ENCODE data around the gene FKBP4. TPM values are rescaled to one million over a fixed set of nuclear protein-coding genes. Genes with fewer than 3 reads are reported as not detected.

FKBP4 gene
- total and polyA plus RNA-seq, 2 donors, result 23.8 to 50.5 TPM

GRCh38 chr12:2772370-2772769 is 22.4 kb upstream of the FKBP4 start:
- DNase-seq (ENCODE audit: low read depth in 6 of 9, low spot score in 9 of 9), result no peak
- Histone ChIP-seq H3K36me3 (ENCODE audit: control insufficient read depth in 2 of 2, insufficient read depth in 2 of 2, low read length in 1 of 2) (no peaks in the 10 kb centered on the region), H3K9me3 (ENCODE audit: control insufficient read depth in 2 of 2, insufficient read depth in 1 of 2, low read length in 1 of 2) (peaks cover 0 to 20% of the 10 kb centered on the region in 2 donors), H3K27me3 (ENCODE audit: control insufficient read depth in 2 of 2, insufficient read depth in 1 of 2, low read length in 1 of 2) (no peaks in the 10 kb centered on the region), H3K4me3 (ENCODE audit: low read length in 2 of 2) (no peak overlapping the region), H3K4me1 (ENCODE audit: control insufficient read depth in 2 of 2, insufficient read depth in 2 of 2, low read length in 2 of 2) (no peaks in the 10 kb centered on the region), H3K27ac (ENCODE audit: low read depth in 1 of 2, low read length in 1 of 2) (no peak overlapping the region)
- WGBS, result 87% methylated on average over 4 of the region's 4 CpGs

GRCh38 chr12:2773199-2773875 is 21.4 kb upstream of the FKBP4 start:
- Histone ChIP-seq H3K4me1 (ENCODE audit: control insufficient read depth in 2 of 2, insufficient read depth in 2 of 2, low read length in 2 of 2) (no peaks in the 10 kb centered on the region), H3K9me3 (ENCODE audit: control insufficient read depth in 2 of 2, insufficient read depth in 1 of 2, low read length in 1 of 2) (peaks cover 0 to 11% of the 10 kb centered on the region in 2 donors), H3K4me3 (ENCODE audit: low read length in 2 of 2) (no peak overlapping the region), H3K27ac (ENCODE audit: low read depth in 1 of 2, low read length in 1 of 2) (no peak overlapping the region), H3K27me3 (ENCODE audit: control insufficient read depth in 2 of 2, insufficient read depth in 1 of 2, low read length in 1 of 2) (no peaks in the 10 kb centered on the region), H3K36me3 (ENCODE audit: control insufficient read depth in 2 of 2, insufficient read depth in 2 of 2, low read length in 1 of 2) (no peaks in the 10 kb centered on the region)
- WGBS, result 94% methylated on average over 19 of the region's 19 CpGs
- no peak for DNase-seq (ENCODE audit: low read depth in 6 of 9, low spot score in 9 of 9)

- Histone ChIP-seq H3K27ac (ENCODE audit: low read depth in 1 of 2, low read length in 1 of 2) (no peak overlapping the region), H3K9me3 (ENCODE audit: control insufficient read depth in 2 of 2, insufficient read depth in 1 of 2, low read length in 1 of 2) (no peaks in the 10 kb centered on the region), H3K4me1 (ENCODE audit: control insufficient read depth in 2 of 2, insufficient read depth in 2 of 2, low read length in 2 of 2) (no peaks in the 10 kb centered on the region), H3K36me3 (ENCODE audit: control insufficient read depth in 2 of 2, insufficient read depth in 2 of 2, low read length in 1 of 2) (no peaks in the 10 kb centered on the region), H3K27me3 (ENCODE audit: control insufficient read depth in 2 of 2, insufficient read depth in 1 of 2, low read length in 1 of 2) (no peaks in the 10 kb centered on the region), H3K4me3 (ENCODE audit: low read length in 2 of 2) (no peak overlapping the region)
- 97% methylated on average over 8 of the region's 8 CpGs for WGBS
- no peak for DNase-seq (ENCODE audit: low read depth in 6 of 9, low spot score in 9 of 9)
These were observed 19.3 kb upstream of the FKBP4 start for GRCh38 chr12:2775431-2775830.

GRCh38 chr12:2776129-2776806 is 18.5 kb upstream of the FKBP4 start:
- no peaks in the 10 kb centered on the region for H3K9me3 ChIP-seq (ENCODE audit: control insufficient read depth in 2 of 2, insufficient read depth in 1 of 2, low read length in 1 of 2)
- 95% methylated on average over 20 of the region's 20 CpGs for WGBS
- no peaks in the 10 kb centered on the region for H3K36me3 ChIP-seq (ENCODE audit: control insufficient read depth in 2 of 2, insufficient read depth in 2 of 2, low read length in 1 of 2)
- no peaks in the 10 kb centered on the region for H3K27me3 ChIP-seq (ENCODE audit: control insufficient read depth in 2 of 2, insufficient read depth in 1 of 2, low read length in 1 of 2)
- H3K4me3 ChIP-seq (ENCODE audit: low read length in 2 of 2), result no peak overlapping the region
- DNase-seq (ENCODE audit: low read depth in 6 of 9, low spot score in 9 of 9), result no peak
- no peaks in the 10 kb centered on the region for H3K4me1 ChIP-seq (ENCODE audit: control insufficient read depth in 2 of 2, insufficient read depth in 2 of 2, low read length in 2 of 2)
- no peak overlapping the region for H3K27ac ChIP-seq (ENCODE audit: low read depth in 1 of 2, low read length in 1 of 2)

GRCh38 chr12:2779281-2779680 is 15.5 kb upstream of the FKBP4 start:
- DNase-seq (ENCODE audit: low read depth in 6 of 9, low spot score in 9 of 9), result no peak
- Histone ChIP-seq H3K27me3 (ENCODE audit: control insufficient read depth in 2 of 2, insufficient read depth in 1 of 2, low read length in 1 of 2) (peaks cover 0 to 11% of the 10 kb centered on the region in 2 donors), H3K4me3 (ENCODE audit: low read length in 2 of 2) (no peak overlapping the region), H3K4me1 (ENCODE audit: control insufficient read depth in 2 of 2, insufficient read depth in 2 of 2, low read length in 2 of 2) (peaks cover 0 to 7% of the 10 kb centered on the region in 2 donors), H3K36me3 (ENCODE audit: control insufficient read depth in 2 of 2, insufficient read depth in 2 of 2, low read length in 1 of 2) (no peaks in the 10 kb centered on the region), H3K9me3 (ENCODE audit: control insufficient read depth in 2 of 2, insufficient read depth in 1 of 2, low read length in 1 of 2) (no peaks in the 10 kb centered on the region), H3K27ac (ENCODE audit: low read depth in 1 of 2, low read length in 1 of 2) (no peak overlapping the region)
- WGBS, result 89% methylated on average over 4 of the region's 4 CpGs

GRCh38 chr12:2783936-2784600 is 10.7 kb upstream of the FKBP4 start:
- H3K4me3 ChIP-seq (ENCODE audit: low read length in 2 of 2), result peak overlapping the region in 1 of 2 donors; percentile 35
- DNase-seq (ENCODE audit: low read depth in 6 of 9, low spot score in 9 of 9), result peak in 4 of 9 donors; percentile 41 to 65 (median 56)
- WGBS, result 18% methylated on average over 25 of the region's 25 CpGs

GRCh38 chr12:2785017-2785416 is 9.8 kb upstream of the FKBP4 start:
- DNase-seq (ENCODE audit: low read depth in 6 of 9, low spot score in 9 of 9), result no peak
- Histone ChIP-seq H3K9me3 (ENCODE audit: control insufficient read depth in 2 of 2, insufficient read depth in 1 of 2, low read length in 1 of 2) (no peaks in the 10 kb centered on the region), H3K4me3 (ENCODE audit: low read length in 2 of 2) (no peak overlapping the region), H3K36me3 (ENCODE audit: control insufficient read depth in 2 of 2, insufficient read depth in 2 of 2, low read length in 1 of 2) (no peaks in the 10 kb centered on the region), H3K27ac (ENCODE audit: low read depth in 1 of 2, low read length in 1 of 2) (no peak overlapping the region), H3K27me3 (ENCODE audit: control insufficient read depth in 2 of 2, insufficient read depth in 1 of 2, low read length in 1 of 2) (peaks cover 0 to 11% of the 10 kb centered on the region in 2 donors), H3K4me1 (ENCODE audit: control insufficient read depth in 2 of 2, insufficient read depth in 2 of 2, low read length in 2 of 2) (peaks cover 0 to 7% of the 10 kb centered on the region in 2 donors)
- 90% methylated on average over 5 of the region's 5 CpGs for WGBS

More at GRCh38 chr12:2783936-2784600, 10.7 kb upstream of the FKBP4 start:
- Histone ChIP-seq H3K4me1 (ENCODE audit: control insufficient read depth in 2 of 2, insufficient read depth in 2 of 2, low read length in 2 of 2) (peaks cover 0 to 7% of the 10 kb centered on the region in 2 donors), H3K27ac (ENCODE audit: low read depth in 1 of 2, low read length in 1 of 2) (no peak overlapping the region), H3K27me3 (ENCODE audit: control insufficient read depth in 2 of 2, insufficient read depth in 1 of 2, low read length in 1 of 2) (peaks cover 0 to 11% of the 10 kb centered on the region in 2 donors), H3K36me3 (ENCODE audit: control insufficient read depth in 2 of 2, insufficient read depth in 2 of 2, low read length in 1 of 2) (no peaks in the 10 kb centered on the region), H3K9me3 (ENCODE audit: control insufficient read depth in 2 of 2, insufficient read depth in 1 of 2, low read length in 1 of 2) (no peaks in the 10 kb centered on the region)

GRCh38 chr12:2791089-2791488 is 3.7 kb upstream of the FKBP4 start:
- H3K4me3 ChIP-seq (ENCODE audit: low read length in 2 of 2), result no peak overlapping the region
- H3K27ac ChIP-seq (ENCODE audit: low read depth in 1 of 2, low read length in 1 of 2), result no peak overlapping the region
- DNase-seq (ENCODE audit: low read depth in 6 of 9, low spot score in 9 of 9), result no peak
- H3K4me1 ChIP-seq (ENCODE audit: control insufficient read depth in 2 of 2, insufficient read depth in 2 of 2, low read length in 2 of 2), result peaks cover under 1 to 19% of the 10 kb centered on the region in 2 donors
- no peaks in the 10 kb centered on the region for H3K36me3 ChIP-seq (ENCODE audit: control insufficient read depth in 2 of 2, insufficient read depth in 2 of 2, low read length in 1 of 2)
- peaks cover 0 to 16% of the 10 kb centered on the region in 2 donors for H3K27me3 ChIP-seq (ENCODE audit: control insufficient read depth in 2 of 2, insufficient read depth in 1 of 2, low read length in 1 of 2)
- WGBS, result 95% methylated on average over 6 of the region's 6 CpGs
- no peaks in the 10 kb centered on the region for H3K9me3 ChIP-seq (ENCODE audit: control insufficient read depth in 2 of 2, insufficient read depth in 1 of 2, low read length in 1 of 2)
